SK-N-SH treated with all-trans-retinoic acid at 6 μM for 48 hours (cell line): ENCODE data around the gene CHRNA4.

Experiments used
- BACH2 ChIP-seq: fragments of 250-450 bp; sonication (Bioruptor Pico); IDR thresholded peaks from 2 replicates; pipeline ENCODE4 v1.9.0; 2021; ENCODE audit warnings: mild to moderate bottlenecking, borderline replicate concordance
- CSRNP3 ChIP-seq: fragments of 250-450 bp; sonication (Bioruptor Pico); IDR thresholded peaks from 2 replicates; pipeline ENCODE4 v1.5.1; 2021; ENCODE audit warnings: mild to moderate bottlenecking, moderate library complexity
- PATZ1 ChIP-seq: fragments of 250-450 bp; sonication (Bioruptor Pico); IDR thresholded peaks from 2 replicates; pipeline ENCODE4 v1.8.0; 2020; ENCODE audit warnings: mild to moderate bottlenecking, moderate library complexity, borderline replicate concordance
- TOX ChIP-seq: fragments of 250-450 bp; sonication (Bioruptor Pico); IDR thresholded peaks from 2 replicates; pipeline ENCODE4 v1.8.0; 2021; ENCODE audit warnings: mild to moderate bottlenecking, moderate library complexity, borderline replicate concordance
- ZFP30 ChIP-seq: fragments of 450-650 bp; formaldehyde crosslinking; IDR thresholded peaks from 2 replicates; pipeline ENCODE4 v1.5.0; 2022; ENCODE audit warnings: mild to moderate bottlenecking, moderate library complexity

- TF ChIP-seq BACH2 (CRISPR knock-in tag) = no peak
- TF ChIP-seq TOX (CRISPR knock-in tag) = no peak
- no peak for TF ChIP-seq CSRNP3 (CRISPR knock-in tag)
- no peak for TF ChIP-seq ZFP30 (CRISPR knock-in tag)
- TF ChIP-seq PATZ1 (CRISPR knock-in tag) = no peak
These were observed 49.8 kb downstream of the CHRNA4 start for GRCh38 chr20:63311186-63311832.
